HS-5 (cell line): Measurements from ENCODE around the gene CIAO3.

ENCODE experiments used
- DNase-seq: peaks from one replicate; pipeline ENCODE4 v3.0.0-alpha.2; 2012; ENCODE audit warnings: low read depth

The CIAO3 gene

GRCh38 chr16:734981-735881, 5.6 kb downstream of the CIAO3 start:
- no peak for DNase-seq

- no peak for DNase-seq
These were observed 6.4 kb downstream of the CIAO3 start for GRCh38 chr16:734208-734980.

GRCh38 chr16:733382-734207, 7.2 kb downstream of the CIAO3 start:
- DNase-seq: no peak

GRCh38 chr16:732936-733335, 7.9 kb downstream of the CIAO3 start:
- no peak for DNase-seq

GRCh38 chr16:732332-732731, 8.5 kb downstream of the CIAO3 start:
- no peak for DNase-seq

GRCh38 chr16:730666-731509, 9.9 kb downstream of the CIAO3 start:
- DNase-seq: no peak

- no peak for DNase-seq
These were observed 10.8 kb downstream of the CIAO3 start for GRCh38 chr16:729768-730665.

GRCh38 chr16:728890-729744, 11.7 kb downstream of the CIAO3 start:
- no peak for DNase-seq

GRCh38 chr16:728131-728889, 12.5 kb downstream of the CIAO3 start:
- no peak for DNase-seq

GRCh38 chr16:727291-727977, 13.4 kb downstream of the CIAO3 start:
- no peak for DNase-seq

- DNase-seq: no peak
These were observed 14.1 kb downstream of the CIAO3 start, which contains the start of the genes CCDC78 and HAGHL for GRCh38 chr16:726438-727290. Gene CCDC78, minus strand, starts transcription at chr16:726443. Its CDS starts 76 bp downstream, at chr16:726367. Gene HAGHL, plus strand, starts transcription at chr16:727106. Its CDS starts 404 bp downstream, at chr16:727510.

- DNase-seq: no peak
These were observed 14.7 kb downstream of the CIAO3 start for GRCh38 chr16:726188-726437.

GRCh38 chr16:725463-726187, 15.2 kb downstream of the CIAO3 start:
- DNase-seq: no peak

- no peak for DNase-seq
These were observed 15.8 kb downstream of the CIAO3 start for GRCh38 chr16:725041-725376.

GRCh38 chr16:724188-725040, 16.4 kb downstream of the CIAO3 start:
- no peak for DNase-seq

GRCh38 chr16:723695-724094, 17.1 kb downstream of the CIAO3 start:
- no peak for DNase-seq
